C4-2B (cell line): ENCODE results near the gene MANEAL.

Experiments
- CTCF ChIP-seq: fragments of 450-650 bp; conservative IDR thresholded peaks from 2 replicates; pipeline ENCODE4 v1.5.1; 2017; ENCODE audit warnings: mild to moderate bottlenecking
- ZFX ChIP-seq: fragments of 450-650 bp; IDR thresholded peaks from 2 replicates; pipeline ENCODE4 v1.6.1; 2017

- TF ChIP-seq CTCF: no peak
- no peak for TF ChIP-seq ZFX
These were observed 16.3 kb downstream of the MANEAL start for GRCh38 chr1:37809942-37810341.
